HEK293 (cell line): Measurements from ENCODE around the gene HOXA11.
A peak's percentile ranks its signal among the peaks of the same experiment; 100 is the strongest.

Experiments
- CTCF ChIA-PET: fragments of 350-600 bp; formaldehyde crosslinking; extraction: SDS; loops from one replicate; lab custom pipeline; 2021; ENCODE audit warnings: antibody characterized with exemption; lab: Yijun Ruan, JAX
- POLR2A ChIA-PET: fragments of 300-600 bp; formaldehyde crosslinking; extraction: SDS; loops from one replicate; lab custom pipeline; 2020; ENCODE audit warnings: antibody characterized with exemption, inconsistent platforms; lab: Yijun Ruan, JAX
- H3K27ac ChIP-seq: fragments of 200-500 bp; sonication (Bioruptor generic); 2 replicates; pipeline ENCODE4 v1.5.1; 2014; ENCODE audit warnings: low read depth, low read length, control low read depth, inconsistent platforms; ENCODE audit errors: extremely low read depth
- H3K36me3 ChIP-seq, 2 experiments: fragments of 200-500 bp in 1 of 2; sonication (Bioruptor generic) in 1 of 2; 1 replicate in 1 of 2; 2 replicates in 1 of 2; pipeline ENCODE4 v1.5.1; 2014 to 2017; ENCODE audit warnings: inconsistent platforms in 2 of 2, low read length in 2 of 2; ENCODE audit not compliant: control insufficient read depth in 2 of 2, insufficient read depth in 1 of 2
- H3K4me1 ChIP-seq: fragments of 200-500 bp; sonication (Bioruptor generic); 2 replicates; pipeline ENCODE4 v1.5.1; 2014; ENCODE audit warnings: mild to moderate bottlenecking, low read length, inconsistent platforms; ENCODE audit not compliant: control insufficient read depth, insufficient read depth
- H3K4me3 ChIP-seq: 2 replicates; pipeline ENCODE4 v1.5.1; 2011; ENCODE audit warnings: low read depth, mild to moderate bottlenecking, control low read depth, low read length, moderate library complexity
- H3K9me3 ChIP-seq: fragments of 200-500 bp; sonication (Bioruptor generic); 2 replicates; pipeline ENCODE4 v1.5.1; 2014; ENCODE audit warnings: low read depth, low read length, inconsistent platforms; ENCODE audit not compliant: control insufficient read depth, insufficient read depth
- HOXA7 ChIP-seq: sonication (generic); formaldehyde crosslinking; IDR thresholded peaks from 2 replicates; pipeline ENCODE4 v1.8.1; 2022; ENCODE audit warnings: missing genetic modification reagents, borderline replicate concordance
- KLF10 ChIP-seq: fragments of 450-650 bp; IDR thresholded peaks from 2 replicates; pipeline ENCODE4 v1.5.1; 2018; ENCODE audit warnings: missing biosample characterization, mild to moderate bottlenecking, missing genetic modification characterization
- PRDM1 ChIP-seq: fragments of 450-650 bp; formaldehyde crosslinking; IDR thresholded peaks from 2 replicates; pipeline ENCODE4; 2016; ENCODE audit warnings: missing biosample characterization, missing genetic modification characterization
- REPIN1 ChIP-seq: fragments of 450-650 bp; formaldehyde crosslinking; IDR thresholded peaks from 2 replicates; pipeline ENCODE4 v1.5.1; 2017; ENCODE audit warnings: missing biosample characterization, missing genetic modification characterization, low read depth
- YY2 ChIP-seq: fragments of 450-650 bp; formaldehyde crosslinking; IDR thresholded peaks from 2 replicates; pipeline ENCODE4 v1.5.1; 2016; ENCODE audit warnings: missing biosample characterization, missing genetic modification characterization
- ZBTB8A ChIP-seq: fragments of 450-650 bp; formaldehyde crosslinking; IDR thresholded peaks from 2 replicates; pipeline ENCODE4 v1.5.1; 2016; ENCODE audit warnings: missing biosample characterization, missing genetic modification characterization
- ZEB2 ChIP-seq: fragments of 450-650 bp; formaldehyde crosslinking; IDR thresholded peaks from 2 replicates; pipeline ENCODE4 v1.5.1; 2016; ENCODE audit warnings: missing biosample characterization, missing genetic modification characterization
- ZFP37 ChIP-seq: fragments of 450-650 bp; formaldehyde crosslinking; IDR thresholded peaks from 2 replicates; pipeline ENCODE4 v1.5.1; 2016; ENCODE audit warnings: missing biosample characterization, missing genetic modification characterization
- ZNF10 ChIP-seq: fragments of 450-650 bp; formaldehyde crosslinking; IDR thresholded peaks from 2 replicates; pipeline ENCODE4 v1.5.1; 2017; ENCODE audit warnings: missing biosample characterization, missing genetic modification characterization
- ZNF184 ChIP-seq: fragments of 450-650 bp; IDR thresholded peaks from 2 replicates; pipeline ENCODE4 v1.5.1; 2018; ENCODE audit warnings: missing biosample characterization, mild to moderate bottlenecking, missing genetic modification characterization
- ZNF335 ChIP-seq: fragments of 450-650 bp; formaldehyde crosslinking; conservative IDR thresholded peaks from 2 replicates; pipeline ENCODE4 v1.5.1; 2016; ENCODE audit warnings: missing biosample characterization, missing genetic modification characterization
- ZNF341 ChIP-seq: fragments of 450-650 bp; formaldehyde crosslinking; IDR thresholded peaks from 2 replicates; pipeline ENCODE4; 2016; ENCODE audit warnings: low read depth, missing biosample characterization, missing genetic modification characterization
- ZNF350 ChIP-seq: fragments of 450-650 bp; formaldehyde crosslinking; IDR thresholded peaks from 2 replicates; pipeline ENCODE4 v1.5.0; 2017; ENCODE audit warnings: missing biosample characterization, mild to moderate bottlenecking, missing genetic modification characterization
- ZNF548 ChIP-seq: fragments of 450-650 bp; formaldehyde crosslinking; IDR thresholded peaks from 2 replicates; pipeline ENCODE4 v1.5.1; 2016; ENCODE audit warnings: missing biosample characterization, missing genetic modification characterization
- ZNF600 ChIP-seq: fragments of 450-650 bp; formaldehyde crosslinking; IDR thresholded peaks from 2 replicates; pipeline ENCODE4 v1.5.1; 2016; ENCODE audit warnings: missing biosample characterization, missing genetic modification characterization
- ZNF621 ChIP-seq: fragments of 450-650 bp; formaldehyde crosslinking; IDR thresholded peaks from 2 replicates; pipeline ENCODE4 v1.5.1; 2017; ENCODE audit warnings: missing biosample characterization, missing genetic modification characterization
- ZNF624 ChIP-seq: fragments of 450-650 bp; formaldehyde crosslinking; IDR thresholded peaks from 2 replicates; pipeline ENCODE4 v1.5.1; 2017; ENCODE audit warnings: missing biosample characterization, missing genetic modification characterization
- ZNF76 ChIP-seq: fragments of 450-650 bp; formaldehyde crosslinking; IDR thresholded peaks from 2 replicates; pipeline ENCODE4; 2016; ENCODE audit warnings: low read depth, missing biosample characterization, missing genetic modification characterization, borderline replicate concordance
- ZSCAN30 ChIP-seq: fragments of 450-650 bp; IDR thresholded peaks from 2 replicates; pipeline ENCODE4 v1.5.1; 2018; ENCODE audit warnings: missing biosample characterization, mild to moderate bottlenecking, missing genetic modification characterization, moderate library complexity
- TF ChIP-seq, protein P1 (sequence below): fragments of 450-650 bp; formaldehyde crosslinking; IDR thresholded peaks from 2 replicates; pipeline ENCODE4 v1.5.1; 2016; ENCODE audit warnings: missing biosample characterization, missing genetic modification characterization, low read depth
- TF ChIP-seq, protein P2 (sequence below): sonication (generic); formaldehyde crosslinking; IDR thresholded peaks from 2 replicates; pipeline ENCODE4 v1.8.1; 2022; ENCODE audit warnings: mild to moderate bottlenecking, moderate library complexity, missing genetic modification reagents
- TF ChIP-seq, protein P3 (sequence below): fragments of 450-650 bp; formaldehyde crosslinking; IDR thresholded peaks from 2 replicates; pipeline ENCODE4 v1.5.1; 2016; ENCODE audit warnings: missing biosample characterization, missing genetic modification characterization
- TF ChIP-seq, protein P4 (sequence below): IDR thresholded peaks from 2 replicates; pipeline ENCODE4 v1.6.1; 2011; ENCODE audit warnings: mild to moderate bottlenecking, low read depth, low read length, borderline replicate concordance
- TF ChIP-seq, protein P5 (sequence below): fragments of 450-650 bp; formaldehyde crosslinking; IDR thresholded peaks from 2 replicates; pipeline ENCODE4 v1.5.1; 2016; ENCODE audit warnings: missing biosample characterization, missing genetic modification characterization
- TF ChIP-seq, protein P6 (sequence below): fragments of 450-650 bp; formaldehyde crosslinking; IDR thresholded peaks from 2 replicates; pipeline ENCODE4 v1.5.1; 2016; ENCODE audit warnings: missing biosample characterization, missing genetic modification characterization

Gene HOXA11

DNA sequence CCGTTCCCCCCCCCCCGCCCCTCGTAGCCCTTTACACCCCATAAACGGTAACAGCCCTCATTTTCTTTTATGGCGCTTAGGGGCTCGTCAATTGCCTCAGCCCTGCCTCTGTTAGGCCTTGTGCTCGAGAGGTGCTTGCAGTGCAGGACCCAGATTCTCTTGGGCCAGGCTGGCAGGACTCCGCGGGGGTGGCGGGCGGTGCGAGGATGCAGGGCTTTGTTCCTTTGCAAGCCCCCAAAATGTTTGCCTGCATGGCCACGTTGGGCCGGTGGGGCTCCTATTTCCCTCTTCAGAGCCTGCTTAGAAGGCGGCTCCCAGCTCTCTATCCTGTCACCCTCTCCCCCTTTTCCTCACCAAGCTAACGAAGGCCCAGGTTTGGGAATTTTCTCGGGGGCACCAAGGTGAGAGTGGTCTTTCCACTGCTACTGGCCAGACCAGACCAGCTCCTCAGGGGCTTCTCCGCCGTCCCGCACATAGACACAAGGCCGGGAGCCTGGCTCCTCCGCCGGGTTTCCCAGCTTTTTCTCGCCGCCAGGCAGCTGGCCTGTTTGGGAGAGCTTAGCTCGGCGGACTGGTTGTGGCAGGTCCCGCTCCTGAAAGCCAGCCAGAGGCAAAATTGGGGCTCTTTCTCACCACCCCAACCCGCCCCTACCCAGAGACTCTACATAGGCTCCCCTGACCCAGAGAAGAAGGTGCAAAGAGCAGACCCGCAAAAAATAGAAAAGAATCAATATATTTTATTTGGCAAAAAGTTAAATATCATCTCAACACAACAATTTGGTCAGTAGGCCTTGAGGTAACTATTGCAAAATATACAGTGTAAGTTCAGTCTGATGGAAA lies 23.1 kb downstream of the HOXA11 start:
- H3K9me3 ChIP-seq = no peaks in the 10 kb centered on the region
- POLR2A ChIA-PET = interaction anchor here (0.8 to 4.1 kb wide), 17 partner anchors 8 to 1305 kb away, joined by 3 to 42 read pairs (median 6); partner anchors contain the start of genes HOXA11, HOXA3 and HOXA6
- H3K4me1 ChIP-seq = peaks cover 12% of the 10 kb centered on the region
- peak overlapping the region; percentile 100 for H3K27ac ChIP-seq
- no peak for TF ChIP-seq YY2 (tag by site-specific recombination)
- TF ChIP-seq ZNF548 (tag by site-specific recombination) = no peak
- TF ChIP-seq ZNF350 (tag by site-specific recombination) = no peak
- no peak for TF ChIP-seq HOXA7 (CRISPR knock-in tag)
- TF ChIP-seq ZNF621 (tag by site-specific recombination) = no peak
- TF ChIP-seq, protein P1, sequence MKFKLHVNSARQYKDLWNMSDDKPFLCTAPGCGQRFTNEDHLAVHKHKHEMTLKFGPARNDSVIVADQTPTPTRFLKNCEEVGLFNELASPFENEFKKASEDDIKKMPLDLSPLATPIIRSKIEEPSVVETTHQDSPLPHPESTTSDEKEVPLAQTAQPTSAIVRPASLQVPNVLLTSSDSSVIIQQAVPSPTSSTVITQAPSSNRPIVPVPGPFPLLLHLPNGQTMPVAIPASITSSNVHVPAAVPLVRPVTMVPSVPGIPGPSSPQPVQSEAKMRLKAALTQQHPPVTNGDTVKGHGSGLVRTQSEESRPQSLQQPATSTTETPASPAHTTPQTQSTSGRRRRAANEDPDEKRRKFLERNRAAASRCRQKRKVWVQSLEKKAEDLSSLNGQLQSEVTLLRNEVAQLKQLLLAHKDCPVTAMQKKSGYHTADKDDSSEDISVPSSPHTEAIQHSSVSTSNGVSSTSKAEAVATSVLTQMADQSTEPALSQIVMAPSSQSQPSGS (tag by site-specific recombination) = no peak
- TF ChIP-seq PRDM1 (tag by site-specific recombination) = 0 out of 2 replicates have a peak, but pooled peaks have one; percentile 10
- TF ChIP-seq, protein P2, sequence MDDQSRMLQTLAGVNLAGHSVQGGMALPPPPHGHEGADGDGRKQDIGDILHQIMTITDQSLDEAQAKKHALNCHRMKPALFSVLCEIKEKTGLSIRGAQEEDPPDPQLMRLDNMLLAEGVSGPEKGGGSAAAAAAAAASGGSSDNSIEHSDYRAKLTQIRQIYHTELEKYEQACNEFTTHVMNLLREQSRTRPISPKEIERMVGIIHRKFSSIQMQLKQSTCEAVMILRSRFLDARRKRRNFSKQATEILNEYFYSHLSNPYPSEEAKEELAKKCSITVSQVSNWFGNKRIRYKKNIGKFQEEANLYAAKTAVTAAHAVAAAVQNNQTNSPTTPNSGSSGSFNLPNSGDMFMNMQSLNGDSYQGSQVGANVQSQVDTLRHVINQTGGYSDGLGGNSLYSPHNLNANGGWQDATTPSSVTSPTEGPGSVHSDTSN (CRISPR knock-in tag) = no peak
- no peak for TF ChIP-seq REPIN1 (tag by site-specific recombination)
- TF ChIP-seq ZFP37 (tag by site-specific recombination) = peak; percentile 63; the same call in 1 of the 2 replicates
- peak; percentile 68 for TF ChIP-seq ZNF335 (tag by site-specific recombination)
- peak; percentile 28; the same call in 1 of the 2 replicates for TF ChIP-seq KLF10
- TF ChIP-seq, protein P3, sequence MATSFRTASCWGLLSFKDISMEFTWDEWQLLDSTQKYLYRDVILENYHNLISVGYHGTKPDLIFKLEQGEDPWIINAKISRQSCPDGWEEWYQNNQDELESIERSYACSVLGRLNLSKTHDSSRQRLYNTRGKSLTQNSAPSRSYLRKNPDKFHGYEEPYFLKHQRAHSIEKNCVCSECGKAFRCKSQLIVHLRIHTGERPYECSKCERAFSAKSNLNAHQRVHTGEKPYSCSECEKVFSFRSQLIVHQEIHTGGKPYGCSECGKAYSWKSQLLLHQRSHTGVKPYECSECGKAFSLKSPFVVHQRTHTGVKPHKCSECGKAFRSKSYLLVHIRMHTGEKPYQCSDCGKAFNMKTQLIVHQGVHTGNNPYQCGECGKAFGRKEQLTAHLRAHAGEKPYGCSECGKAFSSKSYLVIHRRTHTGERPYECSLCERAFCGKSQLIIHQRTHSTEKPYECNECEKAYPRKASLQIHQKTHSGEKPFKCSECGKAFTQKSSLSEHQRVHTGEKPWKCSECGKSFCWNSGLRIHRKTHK (tag by site-specific recombination) = no peak
- no peak for TF ChIP-seq ZNF184 (tag by site-specific recombination)
- 0 out of 2 replicates have a peak, but pooled peaks have one; percentile 9 for TF ChIP-seq ZNF10 (tag by site-specific recombination)
- TF ChIP-seq, protein P4, sequence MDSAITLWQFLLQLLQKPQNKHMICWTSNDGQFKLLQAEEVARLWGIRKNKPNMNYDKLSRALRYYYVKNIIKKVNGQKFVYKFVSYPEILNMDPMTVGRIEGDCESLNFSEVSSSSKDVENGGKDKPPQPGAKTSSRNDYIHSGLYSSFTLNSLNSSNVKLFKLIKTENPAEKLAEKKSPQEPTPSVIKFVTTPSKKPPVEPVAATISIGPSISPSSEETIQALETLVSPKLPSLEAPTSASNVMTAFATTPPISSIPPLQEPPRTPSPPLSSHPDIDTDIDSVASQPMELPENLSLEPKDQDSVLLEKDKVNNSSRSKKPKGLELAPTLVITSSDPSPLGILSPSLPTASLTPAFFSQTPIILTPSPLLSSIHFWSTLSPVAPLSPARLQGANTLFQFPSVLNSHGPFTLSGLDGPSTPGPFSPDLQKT = no peak
- no peak for TF ChIP-seq ZEB2
- TF ChIP-seq ZNF624 (tag by site-specific recombination) = no peak
- TF ChIP-seq ZNF76 (tag by site-specific recombination) = no peak
- TF ChIP-seq, protein P5, sequence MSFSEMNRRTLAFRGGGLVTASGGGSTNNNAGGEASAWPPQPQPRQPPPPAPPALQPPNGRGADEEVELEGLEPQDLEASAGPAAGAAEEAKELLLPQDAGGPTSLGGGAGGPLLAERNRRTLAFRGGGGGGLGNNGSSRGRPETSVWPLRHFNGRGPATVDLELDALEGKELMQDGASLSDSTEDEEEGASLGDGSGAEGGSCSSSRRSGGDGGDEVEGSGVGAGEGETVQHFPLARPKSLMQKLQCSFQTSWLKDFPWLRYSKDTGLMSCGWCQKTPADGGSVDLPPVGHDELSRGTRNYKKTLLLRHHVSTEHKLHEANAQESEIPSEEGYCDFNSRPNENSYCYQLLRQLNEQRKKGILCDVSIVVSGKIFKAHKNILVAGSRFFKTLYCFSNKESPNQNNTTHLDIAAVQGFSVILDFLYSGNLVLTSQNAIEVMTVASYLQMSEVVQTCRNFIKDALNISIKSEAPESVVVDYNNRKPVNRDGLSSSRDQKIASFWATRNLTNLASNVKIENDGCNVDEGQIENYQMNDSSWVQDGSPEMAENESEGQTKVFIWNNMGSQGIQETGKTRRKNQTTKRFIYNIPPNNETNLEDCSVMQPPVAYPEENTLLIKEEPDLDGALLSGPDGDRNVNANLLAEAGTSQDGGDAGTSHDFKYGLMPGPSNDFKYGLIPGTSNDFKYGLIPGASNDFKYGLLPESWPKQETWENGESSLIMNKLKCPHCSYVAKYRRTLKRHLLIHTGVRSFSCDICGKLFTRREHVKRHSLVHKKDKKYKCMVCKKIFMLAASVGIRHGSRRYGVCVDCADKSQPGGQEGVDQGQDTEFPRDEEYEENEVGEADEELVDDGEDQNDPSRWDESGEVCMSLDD (tag by site-specific recombination) = peak; percentile 66; the same call in 1 of the 2 replicates
- TF ChIP-seq ZNF600 (tag by site-specific recombination) = peak; percentile 41
- TF ChIP-seq ZBTB8A (tag by site-specific recombination) = peak; percentile 70
- TF ChIP-seq, protein P6, sequence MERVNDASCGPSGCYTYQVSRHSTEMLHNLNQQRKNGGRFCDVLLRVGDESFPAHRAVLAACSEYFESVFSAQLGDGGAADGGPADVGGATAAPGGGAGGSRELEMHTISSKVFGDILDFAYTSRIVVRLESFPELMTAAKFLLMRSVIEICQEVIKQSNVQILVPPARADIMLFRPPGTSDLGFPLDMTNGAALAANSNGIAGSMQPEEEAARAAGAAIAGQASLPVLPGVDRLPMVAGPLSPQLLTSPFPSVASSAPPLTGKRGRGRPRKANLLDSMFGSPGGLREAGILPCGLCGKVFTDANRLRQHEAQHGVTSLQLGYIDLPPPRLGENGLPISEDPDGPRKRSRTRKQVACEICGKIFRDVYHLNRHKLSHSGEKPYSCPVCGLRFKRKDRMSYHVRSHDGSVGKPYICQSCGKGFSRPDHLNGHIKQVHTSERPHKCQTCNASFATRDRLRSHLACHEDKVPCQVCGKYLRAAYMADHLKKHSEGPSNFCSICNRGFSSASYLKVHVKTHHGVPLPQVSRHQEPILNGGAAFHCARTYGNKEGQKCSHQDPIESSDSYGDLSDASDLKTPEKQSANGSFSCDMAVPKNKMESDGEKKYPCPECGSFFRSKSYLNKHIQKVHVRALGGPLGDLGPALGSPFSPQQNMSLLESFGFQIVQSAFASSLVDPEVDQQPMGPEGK = peak; percentile 20; the same call in 1 of the 2 replicates
- TF ChIP-seq ZNF341 (tag by site-specific recombination) = peak; percentile 7; the same call in 1 of the 2 replicates
- peak; percentile 7; the same call in 1 of the 2 replicates for TF ChIP-seq ZSCAN30 (tag by site-specific recombination)
- CTCF ChIA-PET = interaction anchor here (0.5 to 3.7 kb wide), 21 partner anchors 8 to 1299 kb away, joined by 3 to 50 read pairs (median 5); partner anchors contain the start of genes HOXA5 and HOXA6
- peaks cover 18 to 25% of the 10 kb centered on the region in 2 experiments for H3K36me3 ChIP-seq
- peak overlapping the region; percentile 76 for H3K4me3 ChIP-seq
